Measurements from ENCODE around the gene RGCC.

DNA sequence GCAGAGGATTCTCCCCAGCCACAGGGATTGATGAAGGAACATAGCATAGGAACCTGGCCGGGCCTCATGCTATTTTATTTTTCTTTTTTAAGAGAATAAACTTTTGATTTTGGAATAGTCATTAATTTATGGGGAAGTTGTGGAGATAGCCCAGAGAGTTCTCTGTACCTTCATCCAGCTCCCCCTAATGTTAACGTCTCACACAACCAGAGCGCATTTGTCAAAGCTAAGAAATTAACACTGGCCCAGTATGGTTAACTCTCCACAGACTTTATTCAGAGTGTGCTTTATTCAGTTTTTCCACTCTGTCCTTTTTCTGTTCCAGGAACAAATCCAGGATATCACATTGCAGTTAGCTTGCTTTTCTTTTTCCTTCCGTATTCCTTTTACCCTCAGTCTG, 59.4 kb downstream of the RGCC start:
- TF ChIP-seq, protein P1, sequence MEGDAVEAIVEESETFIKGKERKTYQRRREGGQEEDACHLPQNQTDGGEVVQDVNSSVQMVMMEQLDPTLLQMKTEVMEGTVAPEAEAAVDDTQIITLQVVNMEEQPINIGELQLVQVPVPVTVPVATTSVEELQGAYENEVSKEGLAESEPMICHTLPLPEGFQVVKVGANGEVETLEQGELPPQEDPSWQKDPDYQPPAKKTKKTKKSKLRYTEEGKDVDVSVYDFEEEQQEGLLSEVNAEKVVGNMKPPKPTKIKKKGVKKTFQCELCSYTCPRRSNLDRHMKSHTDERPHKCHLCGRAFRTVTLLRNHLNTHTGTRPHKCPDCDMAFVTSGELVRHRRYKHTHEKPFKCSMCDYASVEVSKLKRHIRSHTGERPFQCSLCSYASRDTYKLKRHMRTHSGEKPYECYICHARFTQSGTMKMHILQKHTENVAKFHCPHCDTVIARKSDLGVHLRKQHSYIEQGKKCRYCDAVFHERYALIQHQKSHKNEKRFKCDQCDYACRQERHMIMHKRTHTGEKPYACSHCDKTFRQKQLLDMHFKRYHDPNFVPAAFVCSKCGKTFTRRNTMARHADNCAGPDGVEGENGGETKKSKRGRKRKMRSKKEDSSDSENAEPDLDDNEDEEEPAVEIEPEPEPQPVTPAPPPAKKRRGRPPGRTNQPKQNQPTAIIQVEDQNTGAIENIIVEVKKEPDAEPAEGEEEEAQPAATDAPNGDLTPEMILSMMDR (IDR thresholded peaks at IDR 0.05), result no peak
- no peak for TF ChIP-seq POLR2A (IDR thresholded peaks at IDR 0.05)
- no peak for TF ChIP-seq POLR2AphosphoS5 (IDR thresholded peaks at IDR 0.05)

All from breast epithelium (tissue), 3 donors.